ENCODE data around the gene NAALADL1.

DNA sequence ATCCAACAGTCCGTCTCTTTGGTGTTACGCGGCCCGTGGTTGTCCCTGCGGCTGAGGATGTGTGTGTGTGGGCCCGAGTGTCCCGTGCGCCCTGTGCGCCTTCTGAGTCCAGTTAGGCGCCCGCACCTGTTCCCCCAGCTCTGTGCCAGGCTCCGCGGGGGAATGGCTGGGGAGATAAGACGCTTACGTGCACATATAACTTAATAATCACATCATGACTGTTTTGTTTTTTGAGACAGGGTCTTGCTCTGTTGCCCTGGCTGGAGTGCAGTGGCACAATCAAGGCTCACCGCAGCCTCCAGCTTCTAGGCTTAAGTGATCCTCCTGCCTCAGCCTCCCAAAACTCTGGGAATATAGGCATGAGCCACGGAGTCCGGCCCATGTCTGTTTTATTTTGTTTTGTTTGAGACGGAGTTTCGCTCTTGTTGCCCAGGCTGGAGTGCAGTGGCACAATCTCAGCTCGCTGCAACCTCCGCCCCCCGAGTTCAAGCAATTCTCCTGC is 43.6 kb downstream of the NAALADL1 start:
- TF ChIP-seq POLR2A (IDR thresholded peaks at IDR 0.05) = no peak
- TF ChIP-seq, protein P1, sequence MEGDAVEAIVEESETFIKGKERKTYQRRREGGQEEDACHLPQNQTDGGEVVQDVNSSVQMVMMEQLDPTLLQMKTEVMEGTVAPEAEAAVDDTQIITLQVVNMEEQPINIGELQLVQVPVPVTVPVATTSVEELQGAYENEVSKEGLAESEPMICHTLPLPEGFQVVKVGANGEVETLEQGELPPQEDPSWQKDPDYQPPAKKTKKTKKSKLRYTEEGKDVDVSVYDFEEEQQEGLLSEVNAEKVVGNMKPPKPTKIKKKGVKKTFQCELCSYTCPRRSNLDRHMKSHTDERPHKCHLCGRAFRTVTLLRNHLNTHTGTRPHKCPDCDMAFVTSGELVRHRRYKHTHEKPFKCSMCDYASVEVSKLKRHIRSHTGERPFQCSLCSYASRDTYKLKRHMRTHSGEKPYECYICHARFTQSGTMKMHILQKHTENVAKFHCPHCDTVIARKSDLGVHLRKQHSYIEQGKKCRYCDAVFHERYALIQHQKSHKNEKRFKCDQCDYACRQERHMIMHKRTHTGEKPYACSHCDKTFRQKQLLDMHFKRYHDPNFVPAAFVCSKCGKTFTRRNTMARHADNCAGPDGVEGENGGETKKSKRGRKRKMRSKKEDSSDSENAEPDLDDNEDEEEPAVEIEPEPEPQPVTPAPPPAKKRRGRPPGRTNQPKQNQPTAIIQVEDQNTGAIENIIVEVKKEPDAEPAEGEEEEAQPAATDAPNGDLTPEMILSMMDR (IDR thresholded peaks at IDR 0.05) = no peak

Measured in esophagus squamous epithelium (tissue), 4 donors.